HL-60 (cell line): ENCODE results near the gene MARK2.

Experiments
- DNase-seq, 2 experiments: peaks; one replicate each; pipeline ENCODE4 v3.0.0-alpha.2; 2010 to 2020; ENCODE audit warnings: low read depth in 1 of 2, low spot score in 1 of 2
- H3K27ac ChIP-seq: fragments of 250-450 bp; sonication (Bioruptor Pico); replicated peaks from 2 replicates; pipeline ENCODE4 v1.5.1; 2020; ENCODE audit warnings: mild to moderate bottlenecking, moderate library complexity
- H3K27me3 ChIP-seq: fragments of 250-450 bp; sonication (Bioruptor Pico); 2 replicates; pipeline ENCODE4 v1.5.1; 2021; ENCODE audit warnings: mild to moderate bottlenecking, moderate library complexity; ENCODE audit not compliant: insufficient read depth, poor library complexity, severe bottlenecking
- H3K4me3 ChIP-seq: replicated peaks from 2 replicates; pipeline ENCODE4 v1.5.1; 2011; ENCODE audit warnings: mild to moderate bottlenecking, control low read depth, low read length; ENCODE audit not compliant: insufficient read depth
- GABPA ChIP-seq: IDR thresholded peaks from 2 replicates; pipeline ENCODE4 v1.6.1; 2012; ENCODE audit warnings: low read depth
- POLR2AphosphoS5 ChIP-seq: IDR thresholded peaks from 2 replicates; pipeline ENCODE4 v1.6.1; 2012; ENCODE audit warnings: low read depth
- SPI1 ChIP-seq: IDR thresholded peaks from 2 replicates; pipeline ENCODE4 v1.6.1; 2012; ENCODE audit warnings: low read depth, mild to moderate bottlenecking, borderline replicate concordance
- TF ChIP-seq, protein P1 (sequence below): IDR thresholded peaks from one replicate; pipeline ENCODE4 v1.5.1; 2011; ENCODE audit warnings: low read length, control low read depth, inconsistent platforms; ENCODE audit not compliant: insufficient read depth
- TF ChIP-seq, protein P2 (sequence below): IDR thresholded peaks from 2 replicates; pipeline ENCODE4 v1.6.1; 2012; ENCODE audit warnings: low read depth; ENCODE audit not compliant: insufficient replicate concordance

The MARK2 gene

DNA sequence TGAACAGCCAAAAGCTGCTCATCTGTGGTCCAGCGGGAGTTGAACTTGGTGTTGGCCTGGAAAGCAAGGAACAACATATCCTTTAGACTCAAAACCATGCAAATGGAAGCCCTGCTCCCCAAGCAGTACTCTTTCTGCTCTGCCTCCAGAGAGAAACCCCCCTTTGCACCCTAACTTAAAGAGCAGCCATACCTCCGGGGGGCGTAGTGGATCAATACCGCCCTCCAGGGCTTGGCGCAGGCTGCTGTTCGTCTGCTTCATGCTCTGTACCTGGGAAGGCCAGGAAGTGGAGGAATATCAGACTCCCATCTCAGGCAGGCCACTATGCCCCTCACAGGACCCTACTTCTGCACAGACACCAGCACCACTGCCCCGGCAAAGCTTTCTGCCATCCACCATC is 73.8 kb downstream of the MARK2 start:
- no peak overlapping the region for H3K27ac ChIP-seq
- peaks cover 15% of the 10 kb centered on the region for H3K27me3 ChIP-seq
- no peak for TF ChIP-seq SPI1
- TF ChIP-seq GABPA: no peak
- TF ChIP-seq POLR2AphosphoS5: no peak
- no peak for DNase-seq
- no peak overlapping the region for H3K4me3 ChIP-seq

DNA sequence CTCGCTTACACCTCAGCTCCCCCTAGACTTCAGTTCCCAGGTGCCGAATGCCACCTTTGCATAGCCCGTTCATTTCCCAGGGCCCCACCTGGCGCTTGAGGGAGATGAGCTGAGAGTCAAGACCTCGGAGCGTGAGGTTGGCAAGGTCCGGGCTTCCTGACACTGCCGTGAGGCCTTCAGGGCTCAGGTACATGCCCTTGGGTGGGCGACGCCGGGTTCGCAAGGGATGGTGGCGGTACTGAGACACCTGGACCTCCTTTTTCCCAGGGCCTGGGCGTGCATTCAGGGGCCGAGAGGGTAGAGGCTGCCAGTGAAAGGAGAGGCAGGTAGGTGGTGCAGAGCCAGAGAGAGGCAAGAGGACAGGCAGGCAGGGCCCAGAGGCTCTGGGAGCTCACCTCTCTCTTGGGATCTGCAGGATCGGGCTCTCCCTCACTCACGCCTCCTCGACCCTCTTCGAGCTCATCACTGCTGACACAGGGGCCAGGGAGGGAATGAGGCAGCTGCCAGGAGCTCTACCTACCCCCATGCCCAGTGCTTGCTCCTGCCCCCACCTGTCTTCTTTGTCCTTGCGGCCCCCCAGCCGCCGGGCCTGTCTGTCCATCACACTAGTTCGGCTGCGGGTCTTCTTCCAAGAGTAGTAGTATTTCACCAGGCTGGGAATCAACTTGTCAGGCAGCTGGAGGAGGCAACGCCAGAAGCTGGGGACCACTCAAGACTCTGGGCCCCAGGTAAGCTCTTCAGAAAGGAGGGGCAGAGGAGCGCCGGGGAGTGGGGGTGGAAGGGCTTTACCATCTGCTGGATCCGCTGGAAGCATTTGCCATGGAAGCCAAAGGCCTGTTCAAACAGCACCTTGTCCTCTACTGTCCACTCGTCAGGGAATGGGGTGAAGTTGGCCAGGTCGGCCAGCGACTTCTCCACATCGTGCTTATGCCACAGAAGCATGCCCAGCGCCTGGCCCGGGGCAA is 75.2 kb downstream of the MARK2 start:
- no peak overlapping the region for H3K4me3 ChIP-seq
- DNase-seq: no peak
- no peak overlapping the region for H3K27ac ChIP-seq
- peaks cover 18% of the 10 kb centered on the region for H3K27me3 ChIP-seq
- TF ChIP-seq, protein P1, sequence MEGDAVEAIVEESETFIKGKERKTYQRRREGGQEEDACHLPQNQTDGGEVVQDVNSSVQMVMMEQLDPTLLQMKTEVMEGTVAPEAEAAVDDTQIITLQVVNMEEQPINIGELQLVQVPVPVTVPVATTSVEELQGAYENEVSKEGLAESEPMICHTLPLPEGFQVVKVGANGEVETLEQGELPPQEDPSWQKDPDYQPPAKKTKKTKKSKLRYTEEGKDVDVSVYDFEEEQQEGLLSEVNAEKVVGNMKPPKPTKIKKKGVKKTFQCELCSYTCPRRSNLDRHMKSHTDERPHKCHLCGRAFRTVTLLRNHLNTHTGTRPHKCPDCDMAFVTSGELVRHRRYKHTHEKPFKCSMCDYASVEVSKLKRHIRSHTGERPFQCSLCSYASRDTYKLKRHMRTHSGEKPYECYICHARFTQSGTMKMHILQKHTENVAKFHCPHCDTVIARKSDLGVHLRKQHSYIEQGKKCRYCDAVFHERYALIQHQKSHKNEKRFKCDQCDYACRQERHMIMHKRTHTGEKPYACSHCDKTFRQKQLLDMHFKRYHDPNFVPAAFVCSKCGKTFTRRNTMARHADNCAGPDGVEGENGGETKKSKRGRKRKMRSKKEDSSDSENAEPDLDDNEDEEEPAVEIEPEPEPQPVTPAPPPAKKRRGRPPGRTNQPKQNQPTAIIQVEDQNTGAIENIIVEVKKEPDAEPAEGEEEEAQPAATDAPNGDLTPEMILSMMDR: no peak
- TF ChIP-seq POLR2AphosphoS5 (no peak), GABPA (no peak), SPI1 (no peak)
- TF ChIP-seq, protein P2, sequence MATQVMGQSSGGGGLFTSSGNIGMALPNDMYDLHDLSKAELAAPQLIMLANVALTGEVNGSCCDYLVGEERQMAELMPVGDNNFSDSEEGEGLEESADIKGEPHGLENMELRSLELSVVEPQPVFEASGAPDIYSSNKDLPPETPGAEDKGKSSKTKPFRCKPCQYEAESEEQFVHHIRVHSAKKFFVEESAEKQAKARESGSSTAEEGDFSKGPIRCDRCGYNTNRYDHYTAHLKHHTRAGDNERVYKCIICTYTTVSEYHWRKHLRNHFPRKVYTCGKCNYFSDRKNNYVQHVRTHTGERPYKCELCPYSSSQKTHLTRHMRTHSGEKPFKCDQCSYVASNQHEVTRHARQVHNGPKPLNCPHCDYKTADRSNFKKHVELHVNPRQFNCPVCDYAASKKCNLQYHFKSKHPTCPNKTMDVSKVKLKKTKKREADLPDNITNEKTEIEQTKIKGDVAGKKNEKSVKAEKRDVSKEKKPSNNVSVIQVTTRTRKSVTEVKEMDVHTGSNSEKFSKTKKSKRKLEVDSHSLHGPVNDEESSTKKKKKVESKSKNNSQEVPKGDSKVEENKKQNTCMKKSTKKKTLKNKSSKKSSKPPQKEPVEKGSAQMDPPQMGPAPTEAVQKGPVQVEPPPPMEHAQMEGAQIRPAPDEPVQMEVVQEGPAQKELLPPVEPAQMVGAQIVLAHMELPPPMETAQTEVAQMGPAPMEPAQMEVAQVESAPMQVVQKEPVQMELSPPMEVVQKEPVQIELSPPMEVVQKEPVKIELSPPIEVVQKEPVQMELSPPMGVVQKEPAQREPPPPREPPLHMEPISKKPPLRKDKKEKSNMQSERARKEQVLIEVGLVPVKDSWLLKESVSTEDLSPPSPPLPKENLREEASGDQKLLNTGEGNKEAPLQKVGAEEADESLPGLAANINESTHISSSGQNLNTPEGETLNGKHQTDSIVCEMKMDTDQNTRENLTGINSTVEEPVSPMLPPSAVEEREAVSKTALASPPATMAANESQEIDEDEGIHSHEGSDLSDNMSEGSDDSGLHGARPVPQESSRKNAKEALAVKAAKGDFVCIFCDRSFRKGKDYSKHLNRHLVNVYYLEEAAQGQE: no peak

DNA sequence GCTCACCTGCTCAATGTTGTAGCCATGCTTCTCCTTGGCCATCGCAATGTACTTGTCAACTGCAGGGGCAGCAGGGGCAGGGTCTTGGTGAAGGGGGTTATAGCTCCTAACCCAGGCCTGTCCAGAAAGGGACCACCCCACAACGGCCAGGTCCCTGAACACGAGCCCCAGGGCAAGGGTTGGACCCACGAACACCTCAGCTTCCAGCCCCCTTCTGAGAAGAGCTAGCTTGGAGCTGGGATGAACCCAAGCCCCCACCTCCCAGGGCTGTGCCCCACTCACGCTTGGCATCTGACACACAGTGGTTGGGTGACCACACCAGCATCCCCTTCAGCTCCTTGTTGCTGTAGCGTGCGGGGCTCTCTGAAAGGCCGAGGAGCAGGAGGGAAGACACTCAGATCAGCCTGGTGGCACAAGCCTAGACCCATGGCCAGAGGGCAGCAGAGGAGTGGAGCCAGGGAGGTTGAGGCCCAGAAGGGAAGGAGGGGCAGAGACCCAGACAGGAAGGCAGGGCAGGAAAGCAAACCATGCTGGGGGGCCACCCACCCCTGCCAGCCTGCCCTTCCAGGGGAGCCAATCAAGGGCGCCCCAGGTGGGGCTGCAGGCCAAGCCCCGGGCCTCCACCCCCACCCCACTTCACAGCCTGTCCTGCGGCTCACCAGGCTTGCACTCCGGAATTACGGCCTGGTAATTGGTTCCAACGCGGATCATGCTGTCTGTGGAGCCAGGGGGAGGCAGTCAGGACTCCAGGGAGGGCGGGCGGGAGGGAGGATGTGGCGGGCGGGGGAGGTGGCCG is 76.2 kb downstream of the MARK2 start:
- Histone ChIP-seq H3K27me3 (peaks cover 21% of the 10 kb centered on the region), H3K27ac (no peak overlapping the region), H3K4me3 (no peak overlapping the region)
- TF ChIP-seq, protein P1: no peak
- TF ChIP-seq, protein P2: no peak
- TF ChIP-seq SPI1 (no peak), POLR2AphosphoS5 (no peak), GABPA (no peak)
- no peak for DNase-seq
